Measurements from ENCODE around the gene CLSTN3.

CLSTN3 gene

GRCh38 chr12:7130701-7131501, 730 bp downstream of the CLSTN3 start (continued):
- TF ChIP-seq, protein P1, sequence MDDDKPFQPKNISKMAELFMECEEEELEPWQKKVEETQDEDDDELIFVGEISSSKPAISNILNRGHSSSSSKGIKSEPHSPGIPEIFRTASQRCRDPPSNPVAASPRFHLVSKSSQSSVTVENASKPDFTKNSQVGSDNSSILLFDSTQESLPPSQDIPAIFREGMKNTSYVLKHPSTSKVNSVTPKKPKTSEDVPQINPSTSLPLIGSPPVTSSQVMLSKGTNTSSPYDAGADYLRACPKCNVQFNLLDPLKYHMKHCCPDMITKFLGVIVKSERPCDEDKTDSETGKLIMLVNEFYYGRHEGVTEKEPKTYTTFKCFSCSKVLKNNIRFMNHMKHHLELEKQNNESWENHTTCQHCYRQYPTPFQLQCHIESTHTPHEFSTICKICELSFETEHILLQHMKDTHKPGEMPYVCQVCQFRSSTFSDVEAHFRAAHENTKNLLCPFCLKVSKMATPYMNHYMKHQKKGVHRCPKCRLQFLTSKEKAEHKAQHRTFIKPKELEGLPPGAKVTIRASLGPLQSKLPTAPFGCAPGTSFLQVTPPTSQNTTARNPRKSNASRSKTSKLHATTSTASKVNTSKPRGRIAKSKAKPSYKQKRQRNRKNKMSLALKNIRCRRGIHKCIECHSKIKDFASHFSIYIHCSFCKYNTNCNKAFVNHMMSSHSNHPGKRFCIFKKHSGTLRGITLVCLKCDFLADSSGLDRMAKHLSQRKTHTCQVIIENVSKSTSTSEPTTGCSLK (tag by site-specific recombination; IDR thresholded peaks at IDR 0.05): no peak
- TF ChIP-seq TRIM28 (IDR thresholded peaks at IDR 0.05; ENCODE audit: borderline replicate concordance, low read length): no peak
- TF ChIP-seq ZNF639 (tag by site-specific recombination; IDR thresholded peaks at IDR 0.05): no peak
- TF ChIP-seq PRDM1 (tag by site-specific recombination; IDR thresholded peaks at IDR 0.05): 0 out of 2 replicates have a peak, but pooled peaks have one; percentile 67
- TF ChIP-seq ZNF138 (tag by site-specific recombination; IDR thresholded peaks at IDR 0.05; ENCODE audit: borderline replicate concordance): no peak
- peak; percentile 58; the same call in 1 of the 2 replicates for TF ChIP-seq ZEB2 (tag by site-specific recombination; IDR thresholded peaks at IDR 0.05)
- no peak for TF ChIP-seq ZNF335 (tag by site-specific recombination; conservative IDR thresholded peaks at IDR 0.05)
- peak; percentile 100 for TF ChIP-seq EGR2 (tag by site-specific recombination; IDR thresholded peaks at IDR 0.05; ENCODE audit: low read depth)
- no peak for TF ChIP-seq GLI2 (tag by site-specific recombination; IDR thresholded peaks at IDR 0.05; ENCODE audit: borderline replicate concordance, low read depth)
- peak; percentile 18; the same call in 1 of the 2 replicates for TF ChIP-seq ZNF488 (tag by site-specific recombination; IDR thresholded peaks at IDR 0.05)
- TF ChIP-seq ZNF768 (tag by site-specific recombination; IDR thresholded peaks at IDR 0.05): no peak
- TF ChIP-seq ZBTB8A (tag by site-specific recombination; IDR thresholded peaks at IDR 0.05): peak; percentile 63
- TF ChIP-seq, protein P2, sequence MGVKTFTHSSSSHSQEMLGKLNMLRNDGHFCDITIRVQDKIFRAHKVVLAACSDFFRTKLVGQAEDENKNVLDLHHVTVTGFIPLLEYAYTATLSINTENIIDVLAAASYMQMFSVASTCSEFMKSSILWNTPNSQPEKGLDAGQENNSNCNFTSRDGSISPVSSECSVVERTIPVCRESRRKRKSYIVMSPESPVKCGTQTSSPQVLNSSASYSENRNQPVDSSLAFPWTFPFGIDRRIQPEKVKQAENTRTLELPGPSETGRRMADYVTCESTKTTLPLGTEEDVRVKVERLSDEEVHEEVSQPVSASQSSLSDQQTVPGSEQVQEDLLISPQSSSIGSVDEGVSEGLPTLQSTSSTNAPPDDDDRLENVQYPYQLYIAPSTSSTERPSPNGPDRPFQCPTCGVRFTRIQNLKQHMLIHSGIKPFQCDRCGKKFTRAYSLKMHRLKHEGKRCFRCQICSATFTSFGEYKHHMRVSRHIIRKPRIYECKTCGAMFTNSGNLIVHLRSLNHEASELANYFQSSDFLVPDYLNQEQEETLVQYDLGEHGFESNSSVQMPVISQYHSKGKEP (tag by site-specific recombination; IDR thresholded peaks at IDR 0.05): no peak
- TF ChIP-seq ZNF433 (tag by site-specific recombination; IDR thresholded peaks at IDR 0.05; ENCODE audit: low read depth): no peak
- TF ChIP-seq ZNF2 (tag by site-specific recombination; IDR thresholded peaks at IDR 0.05): peak; percentile 45; the same call in 1 of the 2 replicates
- TF ChIP-seq ZNF596 (tag by site-specific recombination; IDR thresholded peaks at IDR 0.05): no peak
- TF ChIP-seq ZIC2 (tag by site-specific recombination; IDR thresholded peaks at IDR 0.05): no peak
- TF ChIP-seq, protein P3, sequence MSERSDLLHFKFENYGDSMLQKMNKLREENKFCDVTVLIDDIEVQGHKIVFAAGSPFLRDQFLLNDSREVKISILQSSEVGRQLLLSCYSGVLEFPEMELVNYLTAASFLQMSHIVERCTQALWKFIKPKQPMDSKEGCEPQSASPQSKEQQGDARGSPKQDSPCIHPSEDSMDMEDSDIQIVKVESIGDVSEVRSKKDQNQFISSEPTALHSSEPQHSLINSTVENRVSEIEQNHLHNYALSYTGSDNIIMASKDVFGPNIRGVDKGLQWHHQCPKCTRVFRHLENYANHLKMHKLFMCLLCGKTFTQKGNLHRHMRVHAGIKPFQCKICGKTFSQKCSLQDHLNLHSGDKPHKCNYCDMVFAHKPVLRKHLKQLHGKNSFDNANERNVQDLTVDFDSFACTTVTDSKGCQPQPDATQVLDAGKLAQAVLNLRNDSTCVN (tag by site-specific recombination; optimal IDR thresholded peaks at IDR 0.05): no peak
- no peak for TF ChIP-seq ZNF423 (tag by site-specific recombination; IDR thresholded peaks at IDR 0.05)
- no peak for TF ChIP-seq ZNF324 (tag by site-specific recombination; IDR thresholded peaks at IDR 0.05)
- no peak for TF ChIP-seq KLF16 (tag by site-specific recombination; IDR thresholded peaks at IDR 0.05)
- TF ChIP-seq ZNF548 (tag by site-specific recombination; IDR thresholded peaks at IDR 0.05): no peak
- no peak for TF ChIP-seq ZNF274 (IDR thresholded peaks at IDR 0.05; ENCODE audit: low read length)
- TF ChIP-seq ZNF274 (tag by site-specific recombination; IDR thresholded peaks at IDR 0.05; ENCODE audit: borderline replicate concordance): no peak
- no peak for TF ChIP-seq ZBTB21 (tag by site-specific recombination; IDR thresholded peaks at IDR 0.05)
- no peak for TF ChIP-seq ZNF426 (tag by site-specific recombination; IDR thresholded peaks at IDR 0.05)
- TF ChIP-seq ZNF221 (tag by site-specific recombination; IDR thresholded peaks at IDR 0.05; ENCODE audit: borderline replicate concordance): no peak
- no peak for TF ChIP-seq ZNF24 (tag by site-specific recombination; IDR thresholded peaks at IDR 0.05)
- no peak for TF ChIP-seq HOXC10 (CRISPR knock-in tag; IDR thresholded peaks at IDR 0.05)
- no peak for TF ChIP-seq ZNF707 (tag by site-specific recombination; IDR thresholded peaks at IDR 0.05)
- no peak for TF ChIP-seq ZNF354C (tag by site-specific recombination; IDR thresholded peaks at IDR 0.05; ENCODE audit: borderline replicate concordance, low read depth)
- no peak for TF ChIP-seq ZNF121 (tag by site-specific recombination; IDR thresholded peaks at IDR 0.05)
- TF ChIP-seq ZNF677 (tag by site-specific recombination; IDR thresholded peaks at IDR 0.05): no peak

Measured in HEK293 (cell line).